Measurements from ENCODE around the gene CACNA1C.
"Not testable (repeated sequence)": the region's sequence is repeated elsewhere in the genome, so short reads cannot be mapped to it uniquely, and the experiment has no call there.

Gene CACNA1C

GRCh38 chr12:2462087-2462486 is 409.3 kb downstream of the CACNA1C start:
- DNase-seq = no peak

DNA sequence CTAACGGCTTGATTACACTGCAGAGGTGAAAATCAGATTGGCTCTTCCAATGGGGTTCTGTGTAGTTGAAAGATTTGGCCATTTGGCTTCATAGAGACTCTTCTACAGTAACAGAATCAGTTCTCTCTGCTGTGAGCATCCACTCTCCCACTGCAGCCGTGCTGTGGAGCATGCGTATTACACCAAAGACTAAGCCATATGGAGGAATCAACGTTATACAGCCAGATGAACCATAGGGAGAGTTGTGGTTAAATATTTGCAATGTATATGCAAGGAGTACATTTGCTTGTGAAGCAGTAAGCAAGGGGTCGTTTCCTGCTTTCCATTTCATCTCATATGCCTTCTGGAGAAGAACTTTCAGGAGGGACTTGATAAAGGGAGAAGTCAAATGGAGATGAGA is 410.9 kb downstream of the CACNA1C start:
- DNase-seq = no peak

DNA sequence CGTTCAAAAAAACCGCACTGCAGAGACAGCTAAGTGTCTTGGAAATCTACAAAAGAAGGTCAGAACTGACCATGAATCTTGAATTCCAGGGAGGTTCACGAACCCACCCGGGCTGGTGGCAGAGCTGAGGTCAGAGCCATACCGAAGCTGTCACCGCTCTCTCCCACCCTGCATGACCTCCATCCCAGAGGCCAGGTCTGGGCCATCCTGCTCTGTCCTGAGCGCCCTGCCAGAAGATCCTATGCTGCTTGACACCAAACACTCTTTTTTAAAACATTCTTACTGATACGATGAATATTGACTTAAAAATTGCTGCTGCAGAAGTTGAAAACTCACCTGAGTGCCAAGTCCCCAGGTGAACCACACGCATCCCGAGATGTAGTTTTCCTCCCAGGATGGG is 412.9 kb downstream of the CACNA1C start:
- no peak for DNase-seq

- DNase-seq = no peak
These were observed 413.4 kb downstream of the CACNA1C start for GRCh38 chr12:2466211-2466610.

DNA sequence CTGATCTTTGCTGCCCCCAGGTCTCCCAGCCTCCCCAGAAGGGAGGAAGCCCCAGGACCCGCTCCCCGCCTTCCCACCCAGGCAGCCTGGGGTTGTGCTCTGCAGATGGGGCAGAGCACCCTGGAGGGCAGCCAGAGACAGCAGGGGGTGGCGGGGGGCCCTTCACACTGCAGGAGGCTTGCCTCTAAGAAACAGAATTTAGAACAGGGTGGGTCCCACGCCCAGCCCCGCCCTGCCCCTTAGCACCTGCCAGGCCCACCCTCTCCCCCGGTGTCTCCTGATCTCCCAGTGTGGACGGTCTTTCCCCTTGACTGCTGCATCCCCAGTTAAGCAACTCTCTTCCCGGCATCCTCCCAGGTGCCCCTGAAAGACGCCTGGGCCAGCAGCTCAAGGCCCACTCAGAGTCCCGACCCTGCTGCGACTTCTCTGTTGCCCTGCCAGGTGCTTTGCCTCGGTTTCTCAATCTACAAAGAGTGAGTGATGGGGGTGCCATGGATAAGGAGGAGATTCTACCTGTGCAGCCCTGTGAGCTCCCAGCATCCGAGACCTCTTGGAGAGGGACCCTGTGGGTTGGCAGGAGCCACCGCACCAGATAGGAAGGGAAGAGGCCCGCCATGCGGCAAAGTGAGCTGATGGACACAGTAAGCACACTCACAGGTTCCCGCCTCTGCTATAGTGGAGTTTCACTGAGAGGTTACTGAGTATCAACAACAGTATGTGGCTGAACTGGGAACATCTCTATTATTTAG is 414.8 kb downstream of the CACNA1C start:
- DNase-seq = no peak

GRCh38 chr12:2475984-2476383 is 423.2 kb downstream of the CACNA1C start:
- DNase-seq = no peak

DNA sequence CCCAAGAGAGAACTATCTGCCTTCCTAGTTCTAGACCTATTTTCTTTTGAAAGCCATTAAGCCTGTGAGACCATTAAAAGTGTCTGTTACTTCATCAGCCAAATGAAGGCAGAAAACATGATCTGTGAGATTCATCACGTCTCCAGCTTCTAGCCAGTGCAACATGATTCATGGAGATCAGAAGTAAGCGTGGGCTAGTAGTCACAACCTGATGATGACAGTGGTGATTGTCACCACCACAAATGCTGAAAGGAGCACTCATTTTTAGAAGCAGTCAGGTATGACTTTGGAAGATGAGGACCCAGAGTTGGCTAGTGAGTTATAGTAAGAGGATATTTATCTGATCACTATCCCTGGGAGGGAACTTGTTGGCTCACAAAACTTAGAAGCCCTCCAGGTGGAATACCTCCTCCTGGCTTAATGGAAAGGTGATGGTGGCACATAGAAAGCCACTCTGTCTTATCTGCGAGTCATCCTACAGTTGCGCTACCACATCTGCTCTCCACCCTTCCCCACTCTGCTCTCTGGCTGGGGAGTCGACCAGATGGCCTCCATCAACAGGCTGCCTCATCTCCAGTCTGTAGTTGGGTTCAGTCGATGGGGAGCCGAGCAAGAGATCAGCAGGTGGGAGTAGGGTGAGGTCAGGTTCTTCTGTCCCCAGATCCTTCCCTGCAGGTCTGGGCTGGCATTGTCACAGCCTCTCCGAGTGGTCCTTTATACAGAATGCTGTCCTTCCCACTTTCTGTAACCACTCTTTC is 424.4 kb downstream of the CACNA1C start:
- DNase-seq = no peak

- DNase-seq = no peak
These were observed 427.2 kb downstream of the CACNA1C start for GRCh38 chr12:2479851-2480535.

DNA sequence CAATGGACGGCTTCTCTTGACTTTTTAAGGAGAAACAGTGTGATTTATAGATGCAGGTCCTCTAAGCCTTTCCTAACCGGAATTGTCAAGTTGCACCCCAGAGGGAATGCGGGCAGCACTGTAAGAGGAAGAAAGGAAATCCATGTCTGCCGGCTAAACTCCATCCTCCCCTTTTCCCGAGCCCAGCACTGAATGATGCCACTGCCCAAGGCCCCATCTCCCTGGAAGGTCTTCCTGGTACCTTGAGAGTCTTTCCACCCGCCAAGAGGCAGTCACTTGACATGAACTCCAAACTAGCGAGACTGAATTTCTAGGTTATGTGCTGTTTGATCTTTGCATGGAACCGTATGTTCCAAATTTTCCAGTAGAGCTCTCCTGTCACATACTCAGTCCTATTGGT is 428.6 kb downstream of the CACNA1C start:
- no peak for DNase-seq

- DNase-seq = no peak
These were observed 429.2 kb downstream of the CACNA1C start for GRCh38 chr12:2481951-2482350.

GRCh38 chr12:2482938-2483660 is 430.3 kb downstream of the CACNA1C start:
- no peak for DNase-seq

DNA sequence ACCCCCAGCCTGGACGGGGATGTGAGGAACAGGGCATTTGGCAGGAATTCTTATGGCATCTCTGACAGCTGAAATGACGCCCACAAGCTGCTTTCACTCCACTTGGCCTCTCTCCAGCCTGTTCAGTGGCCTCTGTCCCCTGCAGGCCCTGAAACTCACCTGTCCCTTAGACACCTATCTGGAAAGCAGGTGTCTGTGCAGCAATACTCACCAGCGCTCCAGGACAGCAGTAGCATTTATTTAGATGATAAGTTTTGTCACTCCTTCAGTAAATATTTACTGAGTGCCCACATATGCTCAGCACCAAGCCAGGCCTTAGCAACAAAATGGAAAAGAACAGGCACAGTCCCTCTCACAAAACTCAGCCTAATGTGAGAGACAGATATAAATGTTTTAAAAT is 430.9 kb downstream of the CACNA1C start:
- no peak for DNase-seq

DNA sequence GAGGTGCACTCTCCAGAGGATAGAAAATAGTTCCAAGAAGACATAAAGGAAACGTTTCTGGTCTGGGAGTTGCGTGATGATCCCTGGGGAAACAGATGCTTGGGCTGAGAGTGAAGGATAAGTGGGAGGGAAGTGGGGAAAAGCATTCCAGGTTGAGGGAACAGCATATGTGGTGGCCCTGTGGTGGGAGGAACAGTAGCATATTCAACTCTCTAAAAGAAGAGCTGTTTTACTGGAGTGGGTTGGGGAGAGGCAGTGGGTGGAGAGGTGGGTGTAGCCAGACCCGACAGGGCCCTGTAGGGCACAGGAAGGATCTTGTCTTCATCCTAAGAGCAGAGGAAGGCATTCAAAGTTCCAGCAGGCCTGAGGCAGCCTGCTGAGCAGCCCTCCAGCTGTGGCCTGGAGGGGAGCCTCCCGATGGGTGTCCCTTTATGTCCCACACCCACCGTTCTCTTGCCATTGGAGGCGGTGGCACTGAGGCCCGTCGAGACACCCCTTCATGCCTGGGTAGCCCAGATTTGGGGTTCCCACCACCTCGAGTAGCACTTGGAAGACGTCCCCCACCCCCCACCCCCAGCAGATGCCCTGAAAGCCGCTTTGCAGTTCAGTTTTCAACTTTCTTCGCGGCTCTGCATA is 431.5 kb downstream of the CACNA1C start:
- DNase-seq = no peak

DNA sequence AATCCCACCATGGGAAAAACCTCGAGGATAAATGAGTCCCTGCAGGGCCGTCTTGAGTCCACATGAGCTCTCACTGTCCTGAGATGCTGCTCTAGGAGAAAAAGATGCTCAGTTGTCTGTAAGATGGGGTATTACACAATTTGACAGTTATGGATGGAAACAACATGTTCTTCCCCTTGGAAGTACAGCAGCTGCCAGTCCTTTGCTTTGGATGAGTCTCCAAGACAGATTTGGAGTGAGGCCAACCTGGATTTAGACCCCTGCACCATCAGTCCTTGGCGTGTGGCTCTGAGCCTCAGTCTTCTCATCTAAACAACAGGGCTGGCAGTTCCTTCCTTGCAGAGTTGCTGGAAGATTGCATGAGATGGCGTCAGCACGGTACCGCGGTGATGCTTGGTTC is 432.9 kb downstream of the CACNA1C start:
- no peak for DNase-seq

- DNase-seq = no peak
These were observed 434.0 kb downstream of the CACNA1C start for GRCh38 chr12:2486796-2487195.

GRCh38 chr12:2487278-2487677 is 434.5 kb downstream of the CACNA1C start:
- DNase-seq = no peak

GRCh38 chr12:2488131-2488530 is 435.3 kb downstream of the CACNA1C start:
- DNase-seq = no peak

DNA sequence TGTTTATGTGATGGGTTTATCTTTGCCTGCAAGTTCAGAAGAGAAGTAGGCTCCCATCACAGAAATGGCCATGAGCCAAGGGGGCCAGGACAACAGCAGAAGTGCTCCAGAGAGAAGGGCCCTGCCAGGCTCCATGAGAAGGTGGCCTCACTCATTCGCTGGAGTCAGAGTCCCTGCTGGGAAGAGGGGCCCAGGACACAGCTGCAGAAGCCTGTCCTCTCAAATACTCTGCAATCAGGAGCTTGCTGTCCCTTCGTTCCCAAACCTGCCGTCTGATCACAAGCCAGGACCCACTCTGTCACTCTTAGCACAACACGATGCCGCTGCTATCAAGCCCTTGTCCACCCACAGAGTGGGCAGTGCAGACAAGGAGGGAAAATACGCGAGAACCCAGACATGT is 435.8 kb downstream of the CACNA1C start:
- no peak for DNase-seq

DNA sequence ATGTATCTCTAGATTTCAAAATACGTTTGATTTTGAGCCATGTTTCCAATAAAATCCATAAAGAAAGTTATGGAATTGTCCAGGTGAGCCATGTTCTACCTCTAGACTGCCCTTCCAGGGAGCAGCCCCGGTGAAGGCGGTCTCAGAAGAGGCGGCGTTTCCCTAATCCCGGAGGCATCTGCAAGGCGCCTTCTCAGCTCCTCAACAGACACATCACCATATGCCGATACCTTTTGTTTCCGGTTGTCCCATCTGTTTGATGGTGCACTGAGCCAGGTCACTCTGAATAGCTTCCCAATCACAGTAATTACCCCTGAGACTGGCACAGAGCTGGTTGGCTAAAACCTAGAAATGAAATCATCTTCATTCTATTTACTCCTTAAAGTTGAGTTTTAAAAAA is 436.5 kb downstream of the CACNA1C start:
- no peak for DNase-seq

GRCh38 chr12:2490831-2491230 is 438.0 kb downstream of the CACNA1C start:
- no peak for DNase-seq

GRCh38 chr12:2491349-2491748 is 438.6 kb downstream of the CACNA1C start:
- not testable (repeated sequence) for DNase-seq

GRCh38 chr12:2492236-2492635 is 439.4 kb downstream of the CACNA1C start:
- DNase-seq = no peak

DNA sequence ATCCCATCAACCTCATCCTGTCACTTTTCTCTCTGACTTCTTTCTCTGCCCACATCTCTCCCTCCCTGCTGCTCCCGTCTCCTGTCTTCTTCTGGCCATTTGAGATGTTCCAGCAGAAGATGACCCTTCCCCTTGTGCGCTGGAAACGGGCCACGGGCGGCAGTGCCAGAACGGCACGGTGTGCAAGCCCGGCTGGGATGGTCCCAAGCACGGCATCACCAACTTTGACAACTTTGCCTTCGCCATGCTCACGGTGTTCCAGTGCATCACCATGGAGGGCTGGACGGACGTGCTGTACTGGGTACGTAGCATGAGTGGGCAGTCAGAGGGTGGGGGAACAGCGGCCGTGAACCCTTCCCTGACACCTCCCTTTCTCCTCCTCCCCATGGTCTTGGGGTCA is 440.3 kb downstream of the CACNA1C start:
- no peak for DNase-seq

Data from central memory CD4-positive, alpha-beta T cell (primary cell).